Myometrial cell (primary cell): ENCODE data around the gene TPPP3. TPM values are rescaled to one million over a fixed set of nuclear protein-coding genes. Genes with fewer than 3 reads are reported as not detected.

ENCODE experiments used
- total RNA-seq: library from RNA; depleted of rRNA; stranded (reverse); fragments of >200 nt; gene quantifications from 2 replicates; pipeline ENCODE4 v1.2.3, GENCODE V29; 2015

The TPPP3 gene
- 0.29 and 3.2 TPM in 2 replicates for total RNA-seq

DNA sequence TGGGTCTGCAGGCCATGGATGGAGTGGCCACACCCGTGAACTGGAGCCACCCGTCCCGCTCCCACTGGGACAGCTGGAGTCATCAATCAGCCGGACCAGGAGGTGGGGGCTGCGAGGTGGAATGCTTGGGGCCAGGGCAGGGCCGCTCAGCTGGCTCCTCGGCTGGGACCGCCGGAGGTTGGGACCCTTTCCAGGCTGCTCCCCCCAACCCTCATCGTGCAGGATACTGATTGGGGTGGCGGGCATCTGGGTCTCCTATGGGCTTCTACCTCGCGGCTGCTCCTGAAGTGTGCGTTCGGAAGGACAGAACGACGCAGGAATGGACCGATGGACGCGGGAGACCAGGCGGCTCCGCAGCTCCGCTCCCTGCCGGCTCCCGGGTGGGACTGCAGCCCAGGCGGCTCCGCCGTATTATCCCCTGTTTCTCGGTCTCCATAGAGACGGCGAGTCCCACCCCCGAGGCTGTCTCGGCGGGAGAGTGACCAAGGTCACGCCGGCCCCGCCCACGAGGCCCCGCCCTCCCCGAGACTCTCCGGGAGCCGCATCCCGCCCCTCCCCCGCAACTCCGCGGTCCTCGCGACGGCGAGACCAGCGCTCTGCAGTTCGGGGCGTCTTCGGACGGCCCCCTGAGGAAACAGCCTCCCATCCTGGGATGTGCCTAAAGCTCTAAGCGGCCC is at the start of gene TPPP3:
TSS of gene TPPP3 (minus strand) at position 388 of the 677 bp plus-strand sequence. CDS start 2,387 bp downstream, outside the sequence.

DNA sequence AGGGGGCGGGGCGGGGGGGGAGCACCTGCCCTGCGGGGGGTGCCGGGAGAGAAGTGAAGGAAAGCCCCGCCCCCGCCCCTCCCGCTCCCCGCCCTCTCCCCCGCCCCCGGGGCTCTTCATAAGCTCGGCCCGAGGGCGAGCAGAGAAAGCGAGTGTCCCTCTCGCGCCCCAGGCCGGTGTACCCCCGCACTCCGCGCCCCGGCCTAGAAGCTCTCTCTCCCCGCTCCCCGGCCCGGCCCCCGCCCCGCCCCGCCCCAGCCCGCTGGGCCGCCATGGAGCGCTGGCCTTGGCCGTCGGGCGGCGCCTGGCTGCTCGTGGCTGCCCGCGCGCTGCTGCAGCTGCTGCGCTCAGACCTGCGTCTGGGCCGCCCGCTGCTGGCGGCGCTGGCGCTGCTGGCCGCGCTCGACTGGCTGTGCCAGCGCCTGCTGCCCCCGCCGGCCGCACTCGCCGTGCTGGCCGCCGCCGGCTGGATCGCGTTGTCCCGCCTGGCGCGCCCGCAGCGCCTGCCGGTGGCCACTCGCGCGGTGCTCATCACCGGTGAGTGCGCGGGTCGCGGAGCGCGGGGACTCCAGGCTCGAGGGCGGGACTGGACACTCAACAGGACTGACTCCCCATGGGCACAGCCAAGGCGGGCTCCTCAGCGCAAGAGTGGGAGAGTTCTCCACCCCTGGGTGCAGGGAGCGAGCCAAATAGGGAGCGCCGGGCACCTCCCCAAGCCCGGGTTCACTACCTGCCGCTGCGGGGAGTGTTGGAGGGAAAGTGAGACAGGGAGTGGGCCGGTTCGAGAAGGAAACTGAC is 37.9 kb upstream of the TPPP3 start, which contains the start of gene HSD11B2:
TSS of gene HSD11B2 (plus strand) at position 145 of the 798 bp plus-strand sequence. CDS start at position 273, 128 bp downstream.

DNA sequence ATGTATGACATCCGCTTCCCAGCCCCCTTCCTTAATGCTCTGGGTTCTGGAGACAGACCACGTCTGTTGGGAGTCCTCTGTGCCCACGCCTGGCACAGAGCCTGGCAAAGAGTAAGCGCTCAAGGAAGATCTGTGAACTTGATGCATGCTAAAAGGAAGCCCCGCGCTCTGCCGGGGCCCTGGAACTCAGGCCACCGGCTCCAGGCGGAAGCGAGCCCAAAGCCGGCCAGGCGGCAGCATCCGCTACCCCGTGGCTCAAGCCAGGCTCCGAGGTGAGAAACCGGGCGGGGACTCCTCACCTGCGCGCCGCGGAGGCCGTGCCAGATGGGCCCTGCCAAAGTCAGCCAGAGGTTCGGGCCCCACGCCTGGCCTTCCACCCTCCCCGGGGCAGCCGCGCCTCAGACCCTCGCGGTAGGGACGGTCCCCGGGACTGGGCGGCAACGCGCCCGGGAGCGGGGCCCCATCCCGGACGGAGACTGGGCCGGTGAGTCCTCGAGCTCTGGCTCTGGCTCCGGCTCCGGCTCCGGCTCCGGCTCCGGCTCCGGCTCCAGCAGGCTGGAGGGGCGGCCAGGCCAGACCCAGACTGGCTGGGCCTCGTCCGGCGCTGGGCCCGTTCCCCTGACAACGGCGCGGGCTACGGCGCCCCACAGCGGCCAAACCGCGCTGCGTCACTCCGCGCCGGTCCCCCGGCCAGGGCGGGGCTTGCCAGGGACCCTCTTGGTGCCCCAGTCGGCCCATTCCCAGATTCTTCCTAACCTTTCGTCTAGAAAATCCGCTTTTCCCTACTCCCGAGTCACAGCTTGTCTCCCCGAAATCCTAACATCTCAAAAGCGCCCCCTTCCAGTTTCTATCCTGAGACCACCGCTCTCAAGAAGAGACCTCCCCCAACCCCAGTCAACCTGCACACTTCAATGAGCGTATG is 22.8 kb upstream of the TPPP3 start, which contains the start of gene ZDHHC1:
TSS of gene ZDHHC1 (minus strand) at position 606 of the 922 bp plus-strand sequence. CDS start 8,702 bp downstream, outside the sequence.

Other genes starting within 250 kb of the TPPP3 start
- gene B3GNT9, start 242.5 kb downstream of the TPPP3 start, total RNA-seq, result 37.2 and 42.5 TPM in 2 replicates
- gene TRADD, start 233.6 kb downstream of the TPPP3 start, total RNA-seq, result 32.9 and 33.7 TPM in 2 replicates
- gene FBXL8, start 233.5 kb downstream of the TPPP3 start, total RNA-seq, result 17.0 and 17.4 TPM in 2 replicates
- gene HSF4, start 228.8 kb downstream of the TPPP3 start, total RNA-seq, result 0.86 and 3.4 TPM in 2 replicates
- 16.7 and 22.9 TPM in 2 replicates for gene NOL3, start 223.0 kb downstream of the TPPP3 start, total RNA-seq
- gene MATCAP1, start 209.5 kb downstream of the TPPP3 start, total RNA-seq, result 4.3 and 15.6 TPM in 2 replicates
- not detected in 2 replicates for gene EXOC3L1, start 203.4 kb downstream of the TPPP3 start, total RNA-seq
- gene E2F4, start 201.3 kb downstream of the TPPP3 start, total RNA-seq, result 89.7 and 95.9 TPM in 2 replicates
- 0.58 and 1.6 TPM in 2 replicates for gene ELMO3, start 194.4 kb downstream of the TPPP3 start, total RNA-seq
- gene TMEM208, start 166.4 kb downstream of the TPPP3 start, total RNA-seq, result 51.3 and 82.9 TPM in 2 replicates
- 24.6 and 36.6 TPM in 2 replicates for gene FHOD1, start 146.0 kb downstream of the TPPP3 start, total RNA-seq
- 1.4 and 3.2 TPM in 2 replicates for gene SLC9A5, start 144.5 kb downstream of the TPPP3 start, total RNA-seq
- 17.3 and 27.3 TPM in 2 replicates for gene PLEKHG4, start 114.0 kb downstream of the TPPP3 start, total RNA-seq
- gene KCTD19, start 66.8 kb downstream of the TPPP3 start, total RNA-seq, result under 0.01 TPM in 1 of 2 replicates, not detected in the other
- 0.71 TPM in 1 of 2 replicates, not detected in the other for gene LRRC36, start 66.7 kb downstream of the TPPP3 start, total RNA-seq
- gene ZDHHC1, start 23.0 kb upstream of the TPPP3 start, total RNA-seq, result 7.4 and 8.9 TPM in 2 replicates
- not detected in 2 replicates for gene HSD11B2, start 37.6 kb upstream of the TPPP3 start, total RNA-seq
- 152 and 268 TPM in 2 replicates for gene ATP6V0D1, start 87.7 kb upstream of the TPPP3 start, total RNA-seq
- not detected in 2 replicates for gene AGRP, start 90.0 kb upstream of the TPPP3 start, total RNA-seq
- 26.8 and 37.5 TPM in 2 replicates for gene RIPOR1, start 135.3 kb upstream of the TPPP3 start, total RNA-seq
- gene CTCF, start 169.0 kb upstream of the TPPP3 start, total RNA-seq, result 13.5 and 19.1 TPM in 2 replicates